GM19324 (cell line): ENCODE data around the gene TMEM52B.

Experiments used
- ATAC-seq: cut with Tn5 transposase; IDR thresholded peaks from one replicate; pipeline ENCODE4 v1.9.1; 2021; ENCODE audit warnings: mild to moderate bottlenecking, moderate library complexity; ENCODE audit not compliant: unreplicated experiment, low FRiP score

TMEM52B gene

GRCh38 chr12:10178821-10179220 is at the start of gene TMEM52B:
TSS of gene TMEM52B (plus strand) at chr12:10179032. CDS start at chr12:10179575, 543 bp downstream.
- ATAC-seq: no peak

GRCh38 chr12:10130042-10130441 is 48.8 kb upstream of the TMEM52B start, which contains the start of gene CLEC7A:
TSS of gene CLEC7A (minus strand) at chr12:10130199. CDS start at chr12:10130082, 117 bp downstream.
- peak; percentile 62 for ATAC-seq

GRCh38 chr12:10131111-10131690 is 47.6 kb upstream of the TMEM52B start:
- no peak for ATAC-seq

GRCh38 chr12:10132850-10133370 is 45.9 kb upstream of the TMEM52B start:
- no peak for ATAC-seq

- no peak for ATAC-seq
These were observed 43.7 kb upstream of the TMEM52B start for GRCh38 chr12:10135126-10135525.

GRCh38 chr12:10136637-10137205 is 42.1 kb upstream of the TMEM52B start:
- ATAC-seq: no peak

GRCh38 chr12:10140001-10140400 is 38.8 kb upstream of the TMEM52B start:
- no peak for ATAC-seq

- ATAC-seq: no peak
These were observed 35.7 kb upstream of the TMEM52B start for GRCh38 chr12:10142976-10143589.

GRCh38 chr12:10147714-10148403 is 31.0 kb upstream of the TMEM52B start:
- no peak for ATAC-seq

- no peak for ATAC-seq
These were observed 27.2 kb upstream of the TMEM52B start for GRCh38 chr12:10151621-10152020.

- no peak for ATAC-seq
These were observed 25.3 kb upstream of the TMEM52B start for GRCh38 chr12:10153271-10154144.

GRCh38 chr12:10154145-10154496 is 24.7 kb upstream of the TMEM52B start:
- no peak for ATAC-seq

GRCh38 chr12:10155966-10156365 is 22.9 kb upstream of the TMEM52B start:
- ATAC-seq: no peak

- ATAC-seq: no peak
These were observed 20.4 kb upstream of the TMEM52B start for GRCh38 chr12:10158406-10158805.

GRCh38 chr12:10159280-10159679 is 19.6 kb upstream of the TMEM52B start:
- ATAC-seq: no peak

GRCh38 chr12:10160617-10161385 is 18.0 kb upstream of the TMEM52B start:
- ATAC-seq: no peak

GRCh38 chr12:10163084-10163483 is 15.7 kb upstream of the TMEM52B start:
- no peak for ATAC-seq

GRCh38 chr12:10165421-10165820 is 13.4 kb upstream of the TMEM52B start:
- ATAC-seq: no peak

GRCh38 chr12:10167599-10167998 is 11.2 kb upstream of the TMEM52B start:
- no peak for ATAC-seq

GRCh38 chr12:10169104-10169503 is 9.7 kb upstream of the TMEM52B start:
- no peak for ATAC-seq
